Fibroblast of skin of right biceps (primary cell): ENCODE data around the gene KIZ.
A peak's percentile ranks its signal among the peaks of the same experiment; 100 is the strongest.

Source experiments
- DNase-seq: peaks from one replicate; pipeline ENCODE4 v3.0.0-alpha.2; 2013

Gene KIZ

GRCh38 chr20:21179757-21180156 is 53.9 kb downstream of the KIZ start:
- peak; percentile 27 for DNase-seq

GRCh38 chr20:21180248-21180647 is 54.4 kb downstream of the KIZ start:
- DNase-seq: no peak

GRCh38 chr20:21181028-21181427 is 55.1 kb downstream of the KIZ start:
- no peak for DNase-seq

GRCh38 chr20:21182832-21183563 is 57.1 kb downstream of the KIZ start:
- peak; percentile 94 for DNase-seq

- peak; percentile 41 for DNase-seq
Observed at GRCh38 chr20:21183722-21184121, 57.8 kb downstream of the KIZ start.

- peak; percentile 54 for DNase-seq
Observed at GRCh38 chr20:21184819-21185218, 58.9 kb downstream of the KIZ start.

GRCh38 chr20:21185849-21186248 is 60.0 kb downstream of the KIZ start:
- no peak for DNase-seq

- no peak for DNase-seq
Observed at GRCh38 chr20:21189761-21190523, 64.1 kb downstream of the KIZ start.

GRCh38 chr20:21190869-21191268 is 65.0 kb downstream of the KIZ start:
- no peak for DNase-seq

- peak; percentile 3 for DNase-seq
Observed at GRCh38 chr20:21191839-21192238, 66.0 kb downstream of the KIZ start.

- peak; percentile 21 for DNase-seq
Observed at GRCh38 chr20:21202259-21202658, 76.4 kb downstream of the KIZ start.

GRCh38 chr20:21203088-21203656 is 77.3 kb downstream of the KIZ start:
- DNase-seq: no peak

GRCh38 chr20:21206584-21206983 is 80.7 kb downstream of the KIZ start:
- no peak for DNase-seq

GRCh38 chr20:21208999-21209398 is 83.1 kb downstream of the KIZ start:
- DNase-seq: no peak

GRCh38 chr20:21209668-21210067 is 83.8 kb downstream of the KIZ start:
- no peak for DNase-seq

GRCh38 chr20:21213691-21214090 is 87.8 kb downstream of the KIZ start:
- DNase-seq: no peak

GRCh38 chr20:21214431-21214830 is 88.5 kb downstream of the KIZ start:
- no peak for DNase-seq

GRCh38 chr20:21219686-21220085 is 93.8 kb downstream of the KIZ start:
- no peak for DNase-seq

- DNase-seq: no peak
Observed at GRCh38 chr20:21224217-21224616, 98.3 kb downstream of the KIZ start.

- no peak for DNase-seq
Observed at GRCh38 chr20:21225215-21225947, 99.5 kb downstream of the KIZ start.

- DNase-seq: no peak
Observed at GRCh38 chr20:21228511-21228910, 102.6 kb downstream of the KIZ start.

GRCh38 chr20:21229163-21229562 is 103.3 kb downstream of the KIZ start:
- peak; percentile 15 for DNase-seq

- DNase-seq: no peak
Observed at GRCh38 chr20:21230220-21230619, 104.3 kb downstream of the KIZ start.
